Stimulated activated CD4-positive, alpha-beta T cell treated with anti-CD3 and anti-CD28 coated beads, Interleukin-1b, Interleukin-23, amount 100 ng/mL, for 4 hours (primary cell): ENCODE results near the gene TAF11L10.
"Not testable (repeated sequence)": the region's sequence is repeated elsewhere in the genome, so short reads cannot be mapped to it uniquely, and the experiment has no call there.

Experiments used
- DNase-seq, 2 donors: peaks; one replicate each; pipeline ENCODE4 v3.0.0-alpha.2; 2020; ENCODE audit warnings: low read depth in 2 of 2

TAF11L10 gene

DNA sequence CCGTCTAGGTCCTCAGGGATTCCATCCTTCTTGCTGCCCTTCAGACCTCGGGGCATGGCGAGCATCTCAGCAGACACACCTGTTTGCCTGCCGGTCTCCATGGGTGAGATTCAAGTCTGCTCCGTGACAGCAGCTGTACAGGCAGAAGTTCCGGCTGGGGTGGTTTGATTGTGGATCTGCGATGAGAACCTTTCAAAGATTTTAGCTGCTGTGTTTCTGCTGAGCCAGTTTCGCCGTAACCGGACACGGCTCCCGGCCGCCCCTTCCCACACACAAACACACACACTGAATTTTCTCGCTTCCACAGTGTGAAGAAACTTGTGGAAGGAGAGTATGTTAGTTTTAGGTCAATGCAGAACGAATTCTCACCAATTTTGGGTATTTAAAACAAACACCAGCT lies at the start of gene TAF11L10:
Gene TAF11L10 (minus strand): TSS at position 101 of the 400 bp plus-strand sequence.
- not testable (repeated sequence) for DNase-seq

- DNase-seq: no peak
Measured at GRCh38 chr5:17634160-17634559, 36.5 kb upstream of the TAF11L10 start, which contains the start of gene TAF11L14. Gene TAF11L14, plus strand, starts transcription at chr5:17634460.

GRCh38 chr5:17631788-17632187 lies 34.2 kb upstream of the TAF11L10 start, which contains the start of gene TAF11L13:
Gene TAF11L13, plus strand, starts transcription at chr5:17632088.
- DNase-seq: not testable (repeated sequence)

DNA sequence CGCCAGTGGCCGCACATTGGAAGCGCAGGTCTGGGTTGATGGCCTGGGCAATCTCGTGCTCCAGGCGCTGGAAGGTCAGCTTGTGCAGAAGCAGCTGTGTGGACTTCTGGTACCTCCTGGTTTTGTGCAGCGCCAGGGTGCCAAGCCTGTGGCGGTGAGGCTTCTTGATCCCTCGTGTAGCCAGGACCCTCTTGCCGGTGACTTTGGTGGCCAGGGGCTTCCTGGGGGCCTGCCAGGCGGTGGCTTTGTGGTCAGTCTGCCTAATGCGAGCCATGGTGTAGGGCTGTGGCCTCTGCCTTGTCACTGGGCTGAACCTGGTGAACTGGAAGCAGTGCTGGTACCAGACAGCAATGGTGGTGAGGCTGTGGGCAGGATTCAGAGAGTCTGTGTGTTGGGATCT lies 28.1 kb upstream of the TAF11L10 start:
- no peak for DNase-seq

DNA sequence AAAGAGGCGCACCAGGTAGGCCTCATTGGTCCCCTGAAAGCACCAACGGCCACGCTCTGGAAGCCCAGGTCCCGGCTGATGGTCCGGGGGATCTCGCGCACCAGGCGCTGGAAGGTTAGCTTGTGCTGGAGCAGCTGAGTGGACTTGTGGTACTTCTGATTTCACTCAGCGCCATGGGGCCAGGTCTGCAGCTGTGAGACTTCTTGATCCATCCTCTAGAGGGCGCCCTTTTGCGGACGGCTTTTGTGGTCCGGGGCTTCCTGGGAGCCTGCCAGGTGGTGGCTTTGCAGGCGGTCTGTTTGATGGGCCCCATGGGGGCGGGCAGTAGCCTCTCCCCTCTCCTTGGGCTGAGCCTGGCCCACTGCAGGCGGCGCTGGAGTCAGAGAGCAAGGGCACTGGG lies 23.0 kb upstream of the TAF11L10 start:
- DNase-seq: no peak

- DNase-seq: no peak
Measured at GRCh38 chr5:17619354-17619753, 21.7 kb upstream of the TAF11L10 start.

DNA sequence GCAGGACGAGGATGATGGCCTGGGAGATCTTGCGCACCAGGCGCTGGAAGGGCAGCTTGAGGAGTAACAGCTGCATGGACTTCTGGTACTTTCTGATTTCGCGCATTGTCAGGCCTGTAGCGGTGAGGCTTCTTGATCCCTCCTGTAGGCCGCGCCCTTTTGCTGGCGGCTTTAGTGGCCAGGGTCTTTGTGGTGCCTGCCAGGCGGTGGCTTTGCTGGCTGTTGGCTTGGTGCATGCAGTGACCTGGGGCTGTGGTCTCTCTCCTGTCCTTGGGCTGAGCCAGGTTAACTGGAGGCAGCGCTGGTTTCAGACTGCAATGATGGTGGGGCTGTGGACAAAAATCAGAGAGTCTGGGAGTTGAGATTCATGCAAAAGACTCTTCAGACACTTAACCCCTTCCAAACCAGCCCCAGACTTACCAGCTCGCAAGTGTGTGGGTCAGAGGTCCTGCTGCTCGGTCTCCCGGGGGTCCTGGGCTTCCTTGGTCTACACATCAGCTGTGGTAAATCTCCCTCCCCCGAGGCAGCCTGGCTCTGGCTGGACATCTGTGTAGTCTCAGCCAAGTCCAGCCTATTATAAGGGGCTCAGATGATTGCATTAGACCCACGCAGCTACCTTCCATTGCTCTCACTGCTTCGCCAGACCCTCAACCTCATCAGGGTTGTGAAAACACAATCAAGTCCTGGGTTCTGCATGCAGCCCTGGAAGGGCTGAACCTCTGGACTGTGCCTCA lies 17.4 kb upstream of the TAF11L10 start:
- DNase-seq: no peak

- DNase-seq: not testable (repeated sequence)
Measured at GRCh38 chr5:17610092-17610491, 12.5 kb upstream of the TAF11L10 start, which contains the start of gene TAF11L12. Gene TAF11L12, plus strand, starts transcription at chr5:17610392.

GRCh38 chr5:17607461-17607860 lies 9.8 kb upstream of the TAF11L10 start:
- DNase-seq: not testable (repeated sequence)

GRCh38 chr5:17604951-17605350 lies 7.3 kb upstream of the TAF11L10 start:
- no peak for DNase-seq

GRCh38 chr5:17603880-17604279 lies 6.3 kb upstream of the TAF11L10 start, which contains the start of gene TAF11L11:
Gene TAF11L11, plus strand, starts transcription at chr5:17604183.
- not testable (repeated sequence) for DNase-seq

GRCh38 chr5:17594255-17594654 lies 3.4 kb downstream of the TAF11L10 start, which contains the start of gene TAF11L9:
Gene TAF11L9, minus strand, starts transcription at chr5:17594394.
- DNase-seq: not testable (repeated sequence)

- not testable (repeated sequence) for DNase-seq
Measured at GRCh38 chr5:17590860-17591259, 6.8 kb downstream of the TAF11L10 start, which contains the start of gene TAF11L8. Gene TAF11L8, minus strand, starts transcription at chr5:17590960.

GRCh38 chr5:17585658-17586057 lies 12.0 kb downstream of the TAF11L10 start, which contains the start of gene TAF11L7:
Gene TAF11L7, minus strand, starts transcription at chr5:17585758.
- not testable (repeated sequence) for DNase-seq
